ENCODE data around the gene TDRD10.

The TDRD10 gene

DNA sequence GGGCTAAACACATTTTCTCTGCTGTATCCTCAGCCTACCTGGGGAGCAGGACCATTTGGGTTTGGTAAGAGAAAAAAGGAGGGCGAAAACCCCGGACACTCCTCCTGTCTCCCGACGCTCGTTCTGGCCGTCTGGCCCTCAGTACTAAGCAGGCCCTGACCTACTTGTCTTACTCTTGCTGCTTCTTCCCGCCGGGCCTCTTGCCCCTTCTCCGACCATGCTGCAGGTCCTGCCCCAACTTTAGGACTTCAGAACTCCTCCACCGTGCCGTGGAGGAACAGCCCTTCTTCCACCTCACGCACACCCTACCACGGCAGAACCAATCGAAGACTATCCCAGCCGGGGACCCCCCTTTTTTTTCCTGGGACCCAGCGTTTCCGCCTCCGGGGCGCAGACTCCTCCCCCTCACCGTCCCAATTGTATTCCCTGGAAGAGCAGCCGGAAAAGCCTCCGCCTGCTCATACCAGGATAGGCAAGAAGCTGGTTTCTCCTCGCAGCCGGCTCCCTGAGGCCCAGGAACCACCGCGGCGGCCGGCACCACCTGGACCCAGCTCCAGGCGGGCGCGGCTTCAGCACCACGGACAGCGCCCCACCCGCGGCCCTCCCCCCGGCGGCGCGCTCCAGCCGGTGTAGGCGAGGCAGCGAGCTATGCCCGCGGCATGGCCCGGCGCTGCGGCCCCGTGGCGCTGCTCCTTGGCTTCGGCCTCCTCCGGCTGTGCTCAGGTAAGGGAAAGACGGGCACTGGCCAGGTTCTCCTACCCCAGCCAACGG lies 65.6 kb downstream of the TDRD10 start, which contains the start of gene CHRNB2:
Gene CHRNB2 (plus strand): TSS at position 393 of the 771 bp plus-strand sequence. CDS start 267 bp downstream, at position 660.
- DNase-seq (ENCODE audit: low read depth, low spot score): no peak
- POLR2A ChIA-PET: no interaction called here
- CTCF ChIA-PET: interaction anchor here (1.6 to 3.0 kb wide), 3 partner anchors 7 to 306 kb away, joined by 3 to 25 read pairs (median 4); no protein-coding TSS in a partner anchor
- no peak within 1 kb of the TSS for H3K4me3 ChIP-seq (ENCODE audit: low read depth, low read length)
- TF ChIP-seq, protein P1, sequence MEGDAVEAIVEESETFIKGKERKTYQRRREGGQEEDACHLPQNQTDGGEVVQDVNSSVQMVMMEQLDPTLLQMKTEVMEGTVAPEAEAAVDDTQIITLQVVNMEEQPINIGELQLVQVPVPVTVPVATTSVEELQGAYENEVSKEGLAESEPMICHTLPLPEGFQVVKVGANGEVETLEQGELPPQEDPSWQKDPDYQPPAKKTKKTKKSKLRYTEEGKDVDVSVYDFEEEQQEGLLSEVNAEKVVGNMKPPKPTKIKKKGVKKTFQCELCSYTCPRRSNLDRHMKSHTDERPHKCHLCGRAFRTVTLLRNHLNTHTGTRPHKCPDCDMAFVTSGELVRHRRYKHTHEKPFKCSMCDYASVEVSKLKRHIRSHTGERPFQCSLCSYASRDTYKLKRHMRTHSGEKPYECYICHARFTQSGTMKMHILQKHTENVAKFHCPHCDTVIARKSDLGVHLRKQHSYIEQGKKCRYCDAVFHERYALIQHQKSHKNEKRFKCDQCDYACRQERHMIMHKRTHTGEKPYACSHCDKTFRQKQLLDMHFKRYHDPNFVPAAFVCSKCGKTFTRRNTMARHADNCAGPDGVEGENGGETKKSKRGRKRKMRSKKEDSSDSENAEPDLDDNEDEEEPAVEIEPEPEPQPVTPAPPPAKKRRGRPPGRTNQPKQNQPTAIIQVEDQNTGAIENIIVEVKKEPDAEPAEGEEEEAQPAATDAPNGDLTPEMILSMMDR (IDR thresholded peaks at IDR 0.05; ENCODE audit: insufficient read depth, low read length, missing control alignments): no peak

DNA sequence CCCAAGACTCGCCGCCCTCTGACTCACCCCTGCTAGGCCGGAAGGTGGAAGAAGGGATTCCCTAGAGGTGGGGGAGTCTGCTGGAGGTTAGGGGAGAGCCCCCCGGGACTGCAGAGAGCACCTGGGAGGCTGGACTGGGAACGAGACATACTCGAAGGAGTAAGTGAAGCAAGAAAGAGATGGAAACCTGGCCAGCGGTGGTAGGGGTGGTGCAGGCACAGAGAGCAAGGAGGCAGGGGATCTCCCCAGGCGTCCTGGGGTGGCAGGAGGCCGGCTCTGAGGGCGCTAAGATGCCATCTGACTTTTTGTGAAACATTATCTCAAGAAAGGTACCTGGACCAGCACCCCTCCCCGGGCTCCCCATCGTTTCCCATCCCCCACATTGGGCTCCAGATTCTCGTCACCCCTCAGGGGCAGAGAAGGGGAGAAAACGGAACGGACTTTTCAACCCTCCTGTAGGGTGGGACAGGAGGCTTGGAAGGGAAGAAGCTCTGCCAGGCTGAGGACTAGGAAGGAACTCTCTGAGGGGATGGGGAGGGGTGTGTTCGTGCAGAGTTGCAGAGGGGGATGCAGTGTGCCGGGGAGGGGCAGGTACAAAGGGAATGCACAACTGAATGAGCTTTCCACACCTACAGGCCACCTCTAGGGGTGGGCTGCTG lies 66.3 kb downstream of the TDRD10 start:
- no peak for DNase-seq (ENCODE audit: low read depth, low spot score)
- ChIA-PET POLR2A (no interaction called here), CTCF (interaction anchor here (1.1 to 3.0 kb wide), 4 partner anchors 8 to 305 kb away, joined by 3 to 25 read pairs (median 4); no protein-coding TSS in a partner anchor)
- H3K4me3 ChIP-seq (ENCODE audit: low read depth, low read length): no peak overlapping the region
- TF ChIP-seq, protein P1 (IDR thresholded peaks at IDR 0.05; ENCODE audit: insufficient read depth, low read length, missing control alignments): no peak

DNA sequence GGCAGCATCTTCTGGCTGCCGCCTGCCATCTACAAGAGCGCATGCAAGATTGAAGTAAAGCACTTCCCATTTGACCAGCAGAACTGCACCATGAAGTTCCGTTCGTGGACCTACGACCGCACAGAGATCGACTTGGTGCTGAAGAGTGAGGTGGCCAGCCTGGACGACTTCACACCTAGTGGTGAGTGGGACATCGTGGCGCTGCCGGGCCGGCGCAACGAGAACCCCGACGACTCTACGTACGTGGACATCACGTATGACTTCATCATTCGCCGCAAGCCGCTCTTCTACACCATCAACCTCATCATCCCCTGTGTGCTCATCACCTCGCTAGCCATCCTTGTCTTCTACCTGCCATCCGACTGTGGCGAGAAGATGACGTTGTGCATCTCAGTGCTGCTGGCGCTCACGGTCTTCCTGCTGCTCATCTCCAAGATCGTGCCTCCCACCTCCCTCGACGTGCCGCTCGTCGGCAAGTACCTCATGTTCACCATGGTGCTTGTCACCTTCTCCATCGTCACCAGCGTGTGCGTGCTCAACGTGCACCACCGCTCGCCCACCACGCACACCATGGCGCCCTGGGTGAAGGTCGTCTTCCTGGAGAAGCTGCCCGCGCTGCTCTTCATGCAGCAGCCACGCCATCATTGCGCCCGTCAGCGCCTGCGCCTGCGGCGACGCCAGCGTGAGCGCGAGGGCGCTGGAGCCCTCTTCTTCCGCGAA lies 69.4 kb downstream of the TDRD10 start:
- DNase-seq (ENCODE audit: low read depth, low spot score): no peak
- H3K4me3 ChIP-seq (ENCODE audit: low read depth, low read length): no peak overlapping the region
- TF ChIP-seq, protein P1 (IDR thresholded peaks at IDR 0.05; ENCODE audit: insufficient read depth, low read length, missing control alignments): no peak
- ChIA-PET CTCF (no interaction called here), POLR2A (no interaction called here)

DNA sequence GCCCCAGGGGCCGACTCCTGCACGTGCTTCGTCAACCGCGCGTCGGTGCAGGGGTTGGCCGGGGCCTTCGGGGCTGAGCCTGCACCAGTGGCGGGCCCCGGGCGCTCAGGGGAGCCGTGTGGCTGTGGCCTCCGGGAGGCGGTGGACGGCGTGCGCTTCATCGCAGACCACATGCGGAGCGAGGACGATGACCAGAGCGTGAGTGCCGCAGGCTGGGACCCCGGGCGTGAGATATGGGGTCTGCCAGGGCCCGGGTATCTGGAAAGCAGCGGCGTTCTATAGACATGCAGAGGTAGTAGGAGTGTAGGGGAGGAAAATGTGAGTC lies 69.9 kb downstream of the TDRD10 start:
- POLR2A ChIA-PET: no interaction called here
- TF ChIP-seq, protein P1 (IDR thresholded peaks at IDR 0.05; ENCODE audit: insufficient read depth, low read length, missing control alignments): no peak
- CTCF ChIA-PET: no interaction called here
- DNase-seq (ENCODE audit: low read depth, low spot score): no peak
- H3K4me3 ChIP-seq (ENCODE audit: low read depth, low read length): no peak overlapping the region

DNA sequence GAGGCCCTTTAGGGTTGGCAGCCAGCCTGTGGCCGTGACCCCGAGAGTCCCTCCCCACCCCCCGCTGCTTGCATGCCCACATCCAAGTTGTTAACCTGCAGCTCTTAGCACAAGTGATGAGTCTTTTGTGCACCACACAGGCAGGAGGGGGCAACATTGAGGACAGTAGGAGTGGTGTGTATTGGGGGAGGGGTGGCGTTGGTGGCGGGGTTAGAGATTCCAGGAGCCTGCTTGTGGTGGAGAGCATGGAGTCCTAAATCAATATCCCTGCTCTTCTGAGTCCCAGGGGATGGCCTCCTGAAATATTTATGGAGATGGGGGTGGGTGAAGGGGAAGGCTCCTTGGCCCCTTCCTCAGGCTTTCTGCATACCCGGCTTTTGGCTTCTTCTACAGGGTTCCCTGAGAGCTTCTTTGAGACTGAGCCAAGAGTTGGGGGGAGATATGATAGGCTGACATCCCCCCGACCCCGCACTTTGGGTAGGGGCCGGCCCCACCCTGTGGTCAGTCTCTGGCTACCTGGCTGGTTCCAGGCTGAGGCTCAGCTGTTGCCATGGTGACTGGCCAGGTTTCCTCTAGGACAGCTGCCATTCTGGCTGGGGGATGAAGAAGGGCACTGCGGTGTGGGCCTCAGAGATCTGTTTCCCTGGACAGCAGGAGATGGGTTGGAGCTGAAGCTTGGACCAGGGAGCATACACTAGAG lies 70.6 kb downstream of the TDRD10 start:
- POLR2A ChIA-PET: interaction anchor here (0.5 kb wide), 1 partner anchor 280 kb away, joined by 3 read pairs; no protein-coding TSS in a partner anchor
- DNase-seq (ENCODE audit: low read depth, low spot score): no peak
- CTCF ChIA-PET: interaction anchor here (4.0 kb wide), 1 partner anchor 13 kb away, joined by 20 read pairs; no protein-coding TSS in a partner anchor
- TF ChIP-seq, protein P1 (IDR thresholded peaks at IDR 0.05; ENCODE audit: insufficient read depth, low read length, missing control alignments): no peak
- no peak overlapping the region for H3K4me3 ChIP-seq (ENCODE audit: low read depth, low read length)
